NCI-H2196 (cell line): ENCODE measurements around the gene SASH1.

Experiments used
- DNase-seq: peaks from one replicate; lab custom pipeline; 2025; ENCODE audit not compliant: unreplicated experiment; lab: John Stamatoyannopoulos, UW

Gene SASH1

DNA sequence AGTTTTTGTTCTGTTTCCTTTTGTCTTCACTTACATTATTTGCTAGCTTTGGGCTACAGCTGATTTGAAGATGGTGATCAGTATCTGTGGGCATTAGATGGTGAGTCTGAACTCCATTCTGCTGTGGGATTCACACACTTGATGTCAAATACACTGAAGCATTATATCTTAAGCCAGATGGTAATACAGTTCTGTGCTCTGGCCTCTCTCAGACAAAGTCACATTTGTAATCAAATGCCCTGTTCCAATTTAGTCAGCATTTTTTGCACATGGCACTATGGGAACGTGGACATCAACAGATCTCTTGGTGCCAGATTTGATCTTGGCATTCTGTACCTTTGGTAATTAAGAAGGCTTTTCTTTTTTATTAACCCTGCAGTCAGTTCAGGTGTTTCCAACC lies 56.0 kb downstream of the SASH1 start:
- no peak for DNase-seq

DNA sequence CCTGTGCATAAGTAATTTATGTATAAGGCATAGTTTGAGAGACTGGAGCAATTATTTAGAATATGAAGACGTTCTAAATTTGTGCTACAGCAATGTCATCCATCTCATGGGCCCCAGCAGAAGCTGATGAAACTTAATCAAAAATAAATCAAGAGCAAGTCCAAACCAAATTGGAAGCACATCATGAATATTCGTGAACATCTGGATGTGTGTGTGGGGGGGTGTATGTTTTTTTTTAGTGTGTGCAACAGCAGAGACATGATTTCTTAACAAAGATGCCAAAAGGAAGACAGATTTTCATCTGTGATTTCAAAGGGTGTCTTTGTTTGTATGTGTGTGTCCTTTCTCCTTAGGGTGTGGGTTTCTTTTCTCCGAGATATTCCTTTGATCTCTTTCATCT lies 58.9 kb downstream of the SASH1 start:
- no peak for DNase-seq

DNA sequence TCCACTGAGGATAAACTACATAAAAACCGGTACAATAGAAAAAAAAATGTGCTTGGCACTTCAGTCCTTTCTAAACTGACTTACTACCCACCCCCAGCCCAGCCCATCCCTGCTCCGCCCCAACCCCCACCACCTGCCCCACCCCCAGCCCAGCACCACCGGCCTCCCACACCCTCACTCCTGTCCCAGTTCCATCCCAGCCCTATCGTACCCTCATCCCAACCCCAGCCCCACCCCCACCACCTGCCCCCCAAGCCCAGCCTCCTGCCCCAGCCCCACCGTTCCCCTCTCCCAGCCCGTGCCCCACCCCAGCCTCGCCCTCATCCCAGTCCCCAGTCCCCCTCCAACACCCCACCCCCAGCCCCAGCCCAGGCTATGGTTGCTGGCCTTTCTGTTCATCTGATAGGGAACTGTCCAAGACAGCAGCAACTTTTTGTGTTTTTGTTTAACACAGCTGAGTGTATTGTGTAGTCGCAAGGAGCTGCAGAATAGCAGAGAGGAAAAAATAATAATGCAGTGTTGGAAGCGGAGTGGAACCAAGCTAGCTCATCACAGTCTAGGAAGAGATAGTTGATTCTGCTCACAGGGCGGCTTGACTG lies 61.9 kb downstream of the SASH1 start:
- DNase-seq: no peak

DNA sequence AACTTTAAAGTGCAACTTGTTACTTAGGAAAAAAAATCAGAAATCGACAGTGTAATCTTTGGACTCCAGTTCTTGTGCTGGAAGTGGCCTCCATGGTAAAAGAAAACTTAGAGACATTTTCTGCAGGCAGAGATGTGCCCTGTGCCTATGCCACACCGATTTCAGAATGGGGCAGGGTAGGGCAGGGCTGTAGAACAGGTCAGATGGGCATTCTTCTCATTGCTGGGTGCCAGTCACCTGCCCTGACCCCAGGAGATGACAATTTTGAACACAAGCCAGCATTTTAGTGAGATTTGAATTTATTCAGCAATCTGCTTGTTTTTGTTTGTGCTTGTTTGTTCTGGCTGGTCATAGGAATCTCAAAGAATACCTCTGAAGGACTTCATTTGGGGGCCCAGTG lies 63.3 kb downstream of the SASH1 start:
- DNase-seq: no peak

DNA sequence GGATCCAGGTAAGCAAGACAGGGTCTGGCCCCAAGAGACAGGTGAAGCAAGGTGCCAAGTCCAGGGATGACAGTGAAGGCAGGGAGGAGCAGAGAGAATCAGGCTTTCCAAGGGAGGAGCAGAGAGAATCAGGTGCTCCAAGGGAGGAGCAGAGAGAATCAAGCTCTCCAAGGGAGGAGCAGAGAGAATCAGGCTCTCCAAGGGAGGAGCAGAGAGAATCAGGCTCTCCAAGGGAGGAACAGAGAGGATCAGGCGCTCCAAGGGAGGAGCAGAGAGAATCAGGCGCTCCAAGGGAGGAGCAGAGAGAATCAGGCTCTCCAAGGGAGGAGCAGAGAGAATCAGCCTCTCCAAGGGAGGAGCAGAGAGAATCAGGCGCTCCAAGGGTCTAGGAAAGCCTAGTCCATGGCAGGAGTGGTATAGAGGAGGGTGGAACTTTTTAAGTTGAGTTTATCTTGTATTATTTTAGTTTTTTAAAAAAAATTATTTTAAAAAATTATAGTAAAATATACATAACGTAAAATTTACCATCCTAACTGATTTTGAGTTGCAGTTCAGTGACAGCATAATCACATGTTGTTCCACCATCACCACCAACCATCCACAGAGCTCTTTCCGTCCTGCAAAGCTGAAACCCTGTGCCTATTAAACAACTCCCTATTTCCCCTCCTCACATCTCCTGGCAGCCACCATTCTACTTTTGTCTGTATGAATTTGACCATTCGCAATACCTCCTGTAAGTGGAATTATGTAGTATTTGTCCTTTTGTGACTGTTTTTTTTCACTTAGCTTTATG lies 64.1 kb downstream of the SASH1 start:
- DNase-seq: no peak

DNA sequence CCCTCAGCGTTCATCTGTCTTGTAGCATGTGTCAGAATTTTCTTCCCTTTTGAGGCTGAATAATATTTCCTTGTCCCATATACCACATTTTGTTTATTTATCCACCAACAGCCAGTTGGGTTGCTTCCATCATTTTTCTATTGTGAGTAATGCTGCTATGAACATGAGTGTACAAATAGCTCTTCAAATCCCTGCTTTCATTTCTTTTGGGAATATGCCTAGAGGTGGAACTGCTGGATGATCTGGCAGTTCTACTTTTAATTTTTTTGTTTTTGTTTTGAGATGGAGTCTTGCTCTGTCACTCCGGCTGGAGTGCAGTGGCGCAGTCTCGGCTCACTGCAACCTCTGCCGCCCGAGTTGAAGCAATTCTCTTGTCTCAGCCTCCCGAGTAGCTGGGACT lies 64.7 kb downstream of the SASH1 start:
- DNase-seq: no peak

DNA sequence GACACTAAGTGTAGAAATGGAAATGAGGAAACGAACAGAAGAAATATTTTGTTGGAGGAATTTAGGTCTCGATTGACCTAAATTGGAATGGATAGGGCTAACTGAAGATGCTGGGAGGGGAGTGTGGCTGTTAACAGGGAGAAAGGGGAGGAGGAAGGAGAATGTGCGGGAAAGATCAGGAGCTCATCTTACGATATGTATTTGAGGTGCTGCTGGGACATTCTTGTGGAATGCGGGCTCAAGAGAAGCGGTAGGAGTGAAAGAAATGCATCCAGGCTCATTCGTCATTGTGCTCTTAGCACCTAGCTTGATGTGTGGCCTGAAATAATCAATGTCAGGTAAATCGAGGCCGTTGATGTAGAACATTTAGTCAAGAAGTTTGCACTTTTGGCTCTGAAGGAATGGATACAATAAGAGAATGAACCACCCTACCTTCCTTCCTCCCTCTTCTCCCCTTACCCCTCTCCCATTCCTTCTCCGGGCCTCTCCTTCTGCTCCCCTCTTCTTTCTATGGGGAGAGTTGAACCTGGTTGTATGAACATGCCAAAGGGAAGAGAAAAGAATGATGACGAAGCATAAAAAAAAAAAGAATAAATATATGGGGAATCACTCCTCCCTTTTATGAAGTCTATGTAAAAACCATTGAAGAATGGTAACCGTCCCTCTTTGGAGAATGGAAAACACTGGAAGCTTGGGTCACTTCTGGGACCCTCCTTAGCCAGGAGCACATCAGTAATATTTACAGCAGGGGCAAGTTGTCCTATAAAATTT lies 70.9 kb downstream of the SASH1 start:
- no peak for DNase-seq

DNA sequence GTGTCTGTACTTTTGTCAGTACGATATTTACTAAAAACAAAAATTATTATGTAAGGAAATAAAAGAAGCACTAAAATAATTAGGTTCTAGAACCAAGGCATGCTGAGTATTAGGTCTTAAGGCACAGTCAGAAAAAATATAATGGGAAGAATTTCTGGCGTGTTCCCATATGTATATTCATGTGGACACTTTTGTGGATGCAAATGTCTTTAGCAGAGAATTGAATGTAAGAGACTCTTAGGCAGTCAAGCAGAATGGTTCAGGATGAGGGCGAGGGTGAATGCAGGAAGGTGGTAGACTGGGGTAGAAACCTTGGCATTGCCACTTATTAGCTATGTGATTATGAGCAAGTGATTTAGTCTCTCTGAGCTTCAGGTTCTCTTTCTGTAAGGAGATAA lies 71.5 kb downstream of the SASH1 start:
- DNase-seq: no peak

DNA sequence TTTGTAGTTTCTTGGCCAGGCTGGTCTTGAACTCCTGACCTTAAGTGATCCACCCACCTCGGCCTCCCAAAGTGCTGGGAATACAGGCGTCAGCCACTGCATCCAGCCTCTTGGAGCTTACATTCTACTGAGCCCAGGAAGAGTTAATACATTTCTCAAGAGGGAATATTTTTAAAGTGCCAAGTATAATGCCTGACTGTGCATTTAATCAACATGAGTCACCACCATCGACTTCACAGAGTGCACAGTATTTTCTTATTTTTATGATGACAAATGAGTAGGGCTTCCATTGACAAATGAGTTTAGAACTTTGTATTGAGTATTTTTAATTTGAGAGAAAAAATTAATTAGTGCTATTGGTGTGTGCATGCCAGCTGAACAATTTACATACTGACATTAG lies 72.2 kb downstream of the SASH1 start:
- no peak for DNase-seq

DNA sequence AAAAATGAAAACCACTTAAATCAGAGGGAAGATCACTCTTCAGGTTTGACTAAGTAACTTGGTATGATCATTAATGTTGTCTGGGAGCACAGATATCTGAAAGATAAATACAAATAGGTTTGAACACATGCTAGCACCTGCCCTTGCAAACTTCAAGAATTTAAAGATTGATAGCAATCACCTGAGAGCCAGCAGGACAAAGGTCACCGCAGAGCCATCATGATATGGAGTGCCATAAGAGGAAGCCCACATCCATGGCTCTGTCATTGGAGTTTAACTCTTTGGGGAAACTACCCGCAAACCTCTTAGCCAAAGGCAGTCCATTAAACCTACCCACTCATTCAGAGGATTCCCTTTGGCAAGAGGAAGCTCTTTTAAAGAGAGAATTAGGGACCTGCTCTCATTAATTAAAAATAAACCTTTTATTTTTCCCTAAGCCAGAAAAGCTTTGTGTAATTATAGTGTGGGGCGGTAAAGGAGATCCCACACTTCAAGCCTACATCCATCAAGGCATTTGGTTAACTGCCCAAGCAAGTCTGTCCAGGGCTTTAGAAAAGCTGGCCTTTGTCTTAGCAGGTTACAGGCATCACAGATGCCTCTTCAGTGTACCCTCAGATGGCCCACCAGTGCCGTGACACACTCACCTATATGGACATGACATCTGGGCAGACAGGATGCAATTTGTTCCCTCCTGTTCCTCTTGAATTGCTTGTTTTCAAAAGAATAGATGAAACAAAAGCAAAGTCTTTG lies 73.0 kb downstream of the SASH1 start:
- no peak for DNase-seq

DNA sequence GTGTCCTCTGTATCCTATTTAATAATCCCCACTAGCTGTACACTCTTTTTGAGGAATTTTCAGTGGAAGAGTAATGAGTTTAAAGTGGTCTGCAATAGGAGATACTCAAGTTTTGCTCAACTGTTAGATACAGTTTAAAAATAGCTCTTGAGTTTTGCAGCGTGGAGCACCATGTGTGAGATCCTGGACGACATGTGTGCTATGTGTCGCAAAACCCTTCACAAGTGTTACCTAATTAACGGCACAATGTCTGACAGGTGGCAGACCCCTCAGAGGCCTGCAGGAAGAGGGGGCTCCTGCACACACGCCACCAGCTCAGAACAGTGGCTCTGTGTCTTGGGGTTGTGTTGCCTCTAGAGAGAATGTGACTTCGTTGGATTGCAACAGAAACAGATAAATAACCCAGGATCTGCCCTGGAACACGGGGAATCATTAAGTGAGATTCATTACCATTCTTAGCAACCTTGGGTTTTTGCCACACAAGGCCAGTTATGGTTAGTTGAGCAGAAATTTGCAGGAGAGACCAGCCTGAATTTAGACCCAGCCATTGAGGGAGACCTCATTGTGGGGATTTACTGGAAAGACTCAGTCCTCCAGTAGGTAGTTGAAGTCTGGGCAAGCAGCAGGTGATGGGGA lies 73.8 kb downstream of the SASH1 start:
- DNase-seq: no peak

DNA sequence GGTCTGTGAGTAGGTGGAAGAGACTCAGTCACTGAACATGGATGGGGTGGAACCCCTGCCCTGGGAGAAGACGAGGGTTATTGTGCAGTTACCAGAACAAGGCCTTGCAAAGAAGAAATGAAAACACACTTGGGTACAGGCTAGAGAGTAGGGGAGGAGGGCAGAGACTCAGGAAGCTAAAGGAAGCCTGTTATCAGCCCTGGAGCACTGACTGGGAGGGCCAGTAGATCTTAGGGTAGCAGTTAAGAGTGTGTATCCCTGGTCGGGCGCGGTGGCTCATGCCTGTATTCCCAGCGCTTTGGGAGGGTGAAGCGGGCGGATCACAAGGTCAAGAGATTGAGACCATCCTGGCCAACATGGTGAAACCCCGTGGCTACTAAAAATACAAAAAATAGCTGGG lies 74.4 kb downstream of the SASH1 start:
- no peak for DNase-seq

DNA sequence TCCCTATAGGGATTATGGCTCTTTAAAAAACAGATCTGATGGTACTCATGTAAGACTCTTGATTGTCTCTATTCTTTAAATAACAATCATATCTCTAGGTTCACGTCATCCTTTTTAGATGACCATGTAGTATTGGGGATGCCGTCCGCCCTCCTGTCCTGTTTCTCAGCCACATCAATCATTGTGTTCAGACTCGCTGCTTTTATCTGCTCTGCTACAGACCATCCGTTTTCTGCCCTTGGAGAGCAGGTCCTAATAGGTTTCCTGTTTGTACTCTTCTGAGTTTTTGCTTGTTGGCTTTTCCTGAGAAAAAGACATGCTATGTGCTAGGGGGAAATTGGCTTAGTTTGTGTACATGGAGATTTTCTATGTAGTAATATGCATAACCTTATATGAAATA lies 76.8 kb downstream of the SASH1 start:
- no peak for DNase-seq

DNA sequence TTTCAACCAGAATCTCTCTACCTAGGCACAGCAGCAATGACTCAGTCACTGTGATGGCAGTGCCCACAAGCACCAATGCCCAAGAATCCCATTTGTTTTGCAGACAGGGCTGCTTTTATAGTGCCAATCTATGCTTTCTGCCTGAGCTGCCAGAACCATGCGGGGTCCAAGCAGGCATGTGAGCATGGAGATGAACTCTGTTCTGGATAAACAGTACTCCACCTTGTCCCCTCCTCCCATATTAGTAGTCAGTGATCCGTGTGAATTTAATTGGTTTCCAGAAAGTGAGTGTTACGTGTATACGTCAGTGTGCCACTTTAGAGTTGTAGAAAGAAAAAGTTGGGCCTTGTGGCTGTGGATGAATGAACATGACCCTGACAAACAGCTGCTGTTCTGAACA lies 79.4 kb downstream of the SASH1 start:
- DNase-seq: no peak

DNA sequence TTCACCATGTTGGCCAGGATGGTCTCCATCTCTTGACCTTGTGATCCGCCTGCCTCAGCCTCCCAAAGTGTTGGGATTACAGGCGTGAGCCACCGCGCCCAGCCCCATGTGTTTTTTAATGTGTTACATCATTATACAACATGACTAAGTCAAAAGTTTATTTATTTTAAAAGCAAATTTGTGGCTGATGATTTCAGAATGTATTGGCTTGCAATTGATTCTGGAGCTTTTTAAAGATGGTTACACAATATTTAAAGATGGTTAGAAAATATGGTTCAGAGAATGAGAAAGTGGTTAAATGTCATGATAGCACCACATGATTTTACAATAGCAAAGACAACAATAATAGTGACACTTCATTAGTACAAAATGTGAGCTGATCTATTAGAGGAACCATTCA lies 80.5 kb downstream of the SASH1 start:
- no peak for DNase-seq

DNA sequence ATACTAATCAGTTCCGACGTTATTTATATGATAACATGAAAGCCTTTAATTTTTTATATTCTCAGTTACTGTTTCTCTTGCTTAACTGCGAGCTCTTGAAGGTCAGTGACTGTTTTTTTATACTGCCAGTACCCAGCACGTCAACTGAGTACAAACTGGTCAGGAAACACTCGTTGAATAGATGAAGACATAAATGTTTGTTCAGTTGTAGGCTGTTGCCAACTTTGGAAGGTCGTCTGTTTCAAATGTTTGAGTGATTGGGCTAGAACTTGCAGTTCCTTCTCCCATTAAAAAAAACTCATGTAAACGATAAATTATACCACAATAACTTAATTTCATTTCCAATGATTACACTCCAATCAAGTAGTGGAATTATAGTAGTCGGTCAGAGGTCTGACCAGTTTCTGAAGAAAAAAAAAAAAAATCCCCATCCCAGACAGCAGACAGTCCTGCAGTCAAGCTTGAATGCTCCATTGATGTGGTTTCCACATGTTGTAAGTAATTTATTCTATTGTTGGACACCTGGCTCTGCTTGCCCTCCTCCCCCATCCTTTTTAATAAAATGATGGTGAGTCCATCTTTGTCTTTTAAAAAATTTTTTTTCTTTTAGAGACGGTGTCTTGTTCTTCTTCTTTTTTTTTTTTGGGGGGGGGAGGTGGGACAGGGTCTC lies 81.1 kb downstream of the SASH1 start:
- DNase-seq: no peak

DNA sequence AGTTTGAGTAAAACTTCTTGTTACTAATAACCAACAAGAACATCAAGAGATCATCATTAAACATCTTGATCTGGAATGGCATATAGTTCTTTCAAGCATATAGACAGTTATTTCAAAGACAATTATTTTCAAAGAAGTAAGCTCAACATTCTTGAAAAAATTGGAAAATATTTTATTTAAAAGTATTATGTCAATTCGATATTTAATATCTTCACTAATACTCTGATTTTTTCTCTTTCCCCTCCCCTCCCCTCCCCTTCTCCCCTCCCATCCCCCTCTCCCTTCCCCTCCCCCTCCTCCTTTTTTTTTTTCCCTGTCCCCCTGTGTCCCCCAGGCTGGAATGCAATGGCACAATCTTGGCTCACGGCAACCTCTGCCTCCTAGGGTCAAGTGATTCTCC lies 82.8 kb downstream of the SASH1 start:
- no peak for DNase-seq

DNA sequence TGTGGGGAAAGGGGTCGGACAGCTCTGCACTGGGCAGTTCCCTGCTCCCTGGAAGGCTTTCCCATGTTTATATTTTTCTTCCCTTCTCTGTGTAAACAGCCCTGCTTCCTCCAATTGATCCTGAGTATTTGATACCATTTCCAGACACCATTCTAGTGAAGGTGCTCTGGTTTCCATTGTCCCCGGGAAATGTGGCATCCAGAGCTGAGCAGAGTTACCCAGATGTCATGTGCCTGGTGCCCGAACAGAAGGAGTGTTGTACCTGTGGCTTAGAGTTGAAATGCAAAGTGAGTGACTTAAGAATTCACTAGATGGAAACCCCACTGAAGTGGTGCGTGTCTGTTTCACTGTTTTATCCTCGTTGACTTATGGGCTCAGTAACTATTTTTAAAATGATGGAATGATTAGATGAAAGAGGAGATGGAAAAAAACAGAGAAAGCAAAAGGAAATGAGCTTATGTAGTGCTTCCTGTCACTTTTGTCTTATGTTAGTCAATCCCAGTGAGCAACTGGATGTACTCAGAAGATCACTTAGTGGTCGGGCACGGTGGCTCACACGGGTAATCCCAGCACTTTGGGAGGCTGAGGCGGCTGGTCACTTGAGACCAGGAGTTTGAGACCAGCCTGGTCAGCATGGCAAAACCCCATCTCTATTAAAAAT lies 83.8 kb downstream of the SASH1 start:
- DNase-seq: no peak

DNA sequence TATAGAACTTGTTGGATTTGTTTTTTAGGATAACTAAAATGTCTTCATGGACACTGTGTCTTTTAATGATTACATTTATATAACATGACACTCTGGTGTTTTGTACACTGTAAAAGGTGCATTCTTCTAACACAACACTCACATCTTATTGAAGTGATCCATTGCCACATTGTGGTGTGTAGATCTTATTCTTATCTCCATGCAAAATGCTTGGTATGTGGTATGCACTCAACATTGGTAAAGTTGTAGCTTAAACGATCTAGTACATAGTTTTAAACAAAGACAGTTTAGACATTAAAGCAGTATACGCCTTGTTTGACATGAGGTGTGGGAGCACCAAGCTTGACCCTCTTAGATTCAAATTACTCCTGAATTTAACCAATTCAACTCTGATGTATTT lies 84.7 kb downstream of the SASH1 start:
- no peak for DNase-seq

DNA sequence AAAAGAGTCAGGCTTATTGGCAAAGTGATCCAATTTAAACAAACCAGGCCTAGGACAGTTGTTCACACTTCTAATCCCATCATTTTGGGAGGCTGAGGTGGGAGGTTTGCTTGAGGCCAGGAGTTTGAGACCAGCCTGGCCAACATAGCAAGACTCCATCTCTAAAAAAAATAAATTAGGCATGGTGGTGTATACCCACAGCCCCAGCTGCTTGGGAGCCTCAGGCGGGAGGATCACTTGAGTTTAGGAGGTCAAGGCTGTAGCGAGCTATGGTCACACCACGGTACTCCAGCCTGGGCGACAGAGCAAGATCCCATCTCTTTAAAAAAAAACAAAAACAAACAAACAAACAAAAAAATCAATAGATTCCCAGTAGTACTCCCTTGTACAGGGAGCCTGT lies 86.8 kb downstream of the SASH1 start:
- DNase-seq: no peak
